Upper lobe of left lung (tissue), 6 donors: ENCODE data around the gene MAMDC2. TPM values are rescaled to one million over a fixed set of nuclear protein-coding genes. Genes with fewer than 3 reads are reported as not detected.

Experiments used
- ATAC-seq, 2 donors: fragments of 200-7000 bp; cut with Tn5 transposase; one replicate each; pipeline ENCODE4 v1.9.1; 2022; ENCODE audit warnings: mild to moderate bottlenecking in 2 of 2, moderate library complexity in 2 of 2; ENCODE audit not compliant: low FRiP score in 2 of 2
- DNase-seq, 2 donors: peaks; one replicate each; pipeline ENCODE4 v3.0.0-alpha.2; 2019 to 2020
- H3K27ac ChIP-seq, 4 donors: fragments of 200-600 bp; sonication (generic); one replicate each; pipeline ENCODE4 v1.5.1; 2016 to 2019
- H3K27me3 ChIP-seq, 4 donors: fragments of 200-600 bp; sonication (generic); one replicate each; pipeline ENCODE4 v1.5.1; 2017 to 2019
- H3K36me3 ChIP-seq, 4 donors: fragments of 200-600 bp; sonication (generic); one replicate each; pipeline ENCODE4 v1.5.1; 2016 to 2019
- H3K4me1 ChIP-seq, 4 donors: fragments of 200-600 bp; sonication (generic); one replicate each; pipeline ENCODE4 v1.5.1; 2018 to 2019
- H3K4me3 ChIP-seq, 4 donors: fragments of 200-600 bp; sonication (generic); one replicate each; pipeline ENCODE4 v1.5.1; 2017 to 2019; ENCODE audit warnings: mild to moderate bottlenecking in 2 of 4, moderate library complexity in 1 of 4
- H3K9me3 ChIP-seq, 4 donors: fragments of 200-600 bp; sonication (generic); one replicate each; pipeline ENCODE4 v1.5.1; 2018 to 2019
- EP300 ChIP-seq, 4 donors: sonication (generic); formaldehyde crosslinking; IDR thresholded peaks; one replicate each; pipeline ENCODE4 v1.5.1; 2017; ENCODE audit warnings: antibody characterized with exemption in 4 of 4, control low read depth in 2 of 4
- POLR2A ChIP-seq, 4 donors: fragments of 450-650 bp; IDR thresholded peaks; one replicate each; pipeline ENCODE4 v1.5.1; 2016 to 2017; ENCODE audit warnings: antibody characterized with exemption in 4 of 4, mild to moderate bottlenecking in 2 of 4
- POLR2AphosphoS5 ChIP-seq, 2 donors: sonication (generic); formaldehyde crosslinking; IDR thresholded peaks; one replicate each; pipeline ENCODE4 v1.5.1; 2017; ENCODE audit warnings: antibody characterized with exemption in 2 of 2
- WGBS, 2 donors: methylation state at CpG; one replicate each; pipeline ENCODE4 v1.1.5; 2017 to 2018; 5-methylcytosine and 5-hydroxymethylcytosine counted together
- total RNA-seq, 6 donors: library from RNA; depleted of rRNA in 4 of 6; stranded (reverse); fragments of >200 nt in 4 of 6; gene quantifications; one replicate each; pipeline versions ENCODE4 v1.1.0 to v1.2.1, GENCODE V29; 2016 to 2021
- TF ChIP-seq, protein P1 (sequence below), 6 experiments: fragments of 450-650 bp in 4 of 6; fragments of 200-600 bp in 2 of 6; sonication (generic) in 2 of 6; IDR thresholded peaks; one replicate each; pipeline ENCODE4 v1.5.1; 2016 to 2019; ENCODE audit warnings: antibody characterized with exemption in 6 of 6
- donor health status: DM: no; HTN: no; CAD: no; lungs with moderate emphysema.
- donor health status: DM: no; HTN: yes; CAD: no; lungs with severe emphysema.

MAMDC2 gene
- total RNA-seq, 6 donors from 2014 or later: 26.5 to 50.1 (median 46.5) TPM

DNA sequence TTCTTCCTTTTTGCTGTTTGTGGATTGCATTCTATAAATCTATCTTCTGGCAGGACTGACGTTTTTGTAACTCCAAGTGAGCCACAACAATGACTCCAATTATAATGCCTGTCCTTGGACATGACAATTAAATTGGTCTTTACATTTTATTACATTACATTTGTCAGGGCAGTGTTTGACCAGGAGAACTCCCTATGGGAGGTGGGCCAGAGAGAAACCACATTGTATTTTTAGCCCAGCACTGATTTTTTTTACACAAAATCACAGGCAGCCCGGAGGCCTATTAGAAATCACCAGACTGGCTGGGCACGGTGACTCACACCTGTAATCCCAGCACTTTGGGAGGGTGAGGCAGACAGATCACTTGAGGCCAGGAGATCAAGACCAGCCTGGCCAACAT, 116.0 kb downstream of the MAMDC2 start:
- no peak for TF ChIP-seq POLR2A (IDR thresholded peaks at IDR 0.05)
- TF ChIP-seq EP300 (IDR thresholded peaks at IDR 0.05): no peak
- no peak for TF ChIP-seq POLR2AphosphoS5 (IDR thresholded peaks at IDR 0.05)
- TF ChIP-seq, protein P1, sequence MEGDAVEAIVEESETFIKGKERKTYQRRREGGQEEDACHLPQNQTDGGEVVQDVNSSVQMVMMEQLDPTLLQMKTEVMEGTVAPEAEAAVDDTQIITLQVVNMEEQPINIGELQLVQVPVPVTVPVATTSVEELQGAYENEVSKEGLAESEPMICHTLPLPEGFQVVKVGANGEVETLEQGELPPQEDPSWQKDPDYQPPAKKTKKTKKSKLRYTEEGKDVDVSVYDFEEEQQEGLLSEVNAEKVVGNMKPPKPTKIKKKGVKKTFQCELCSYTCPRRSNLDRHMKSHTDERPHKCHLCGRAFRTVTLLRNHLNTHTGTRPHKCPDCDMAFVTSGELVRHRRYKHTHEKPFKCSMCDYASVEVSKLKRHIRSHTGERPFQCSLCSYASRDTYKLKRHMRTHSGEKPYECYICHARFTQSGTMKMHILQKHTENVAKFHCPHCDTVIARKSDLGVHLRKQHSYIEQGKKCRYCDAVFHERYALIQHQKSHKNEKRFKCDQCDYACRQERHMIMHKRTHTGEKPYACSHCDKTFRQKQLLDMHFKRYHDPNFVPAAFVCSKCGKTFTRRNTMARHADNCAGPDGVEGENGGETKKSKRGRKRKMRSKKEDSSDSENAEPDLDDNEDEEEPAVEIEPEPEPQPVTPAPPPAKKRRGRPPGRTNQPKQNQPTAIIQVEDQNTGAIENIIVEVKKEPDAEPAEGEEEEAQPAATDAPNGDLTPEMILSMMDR (IDR thresholded peaks at IDR 0.05): no peak
- ATAC-seq (no peak), DNase-seq (no peak)
- Histone ChIP-seq H3K9me3 (no peaks in the 10 kb centered on the region), H3K27ac (peak overlapping the region in 1 of 4 donors; percentile 36), H3K36me3 (no peaks in the 10 kb centered on the region), H3K4me3 (no peak overlapping the region), H3K4me1 (peaks cover 0 to 3% (median 0%) of the 10 kb centered on the region in 4 donors), H3K27me3 (no peaks in the 10 kb centered on the region)
- WGBS, 2 donors: 73 to 79% methylated on average over 3 of the region's 3 CpGs

DNA sequence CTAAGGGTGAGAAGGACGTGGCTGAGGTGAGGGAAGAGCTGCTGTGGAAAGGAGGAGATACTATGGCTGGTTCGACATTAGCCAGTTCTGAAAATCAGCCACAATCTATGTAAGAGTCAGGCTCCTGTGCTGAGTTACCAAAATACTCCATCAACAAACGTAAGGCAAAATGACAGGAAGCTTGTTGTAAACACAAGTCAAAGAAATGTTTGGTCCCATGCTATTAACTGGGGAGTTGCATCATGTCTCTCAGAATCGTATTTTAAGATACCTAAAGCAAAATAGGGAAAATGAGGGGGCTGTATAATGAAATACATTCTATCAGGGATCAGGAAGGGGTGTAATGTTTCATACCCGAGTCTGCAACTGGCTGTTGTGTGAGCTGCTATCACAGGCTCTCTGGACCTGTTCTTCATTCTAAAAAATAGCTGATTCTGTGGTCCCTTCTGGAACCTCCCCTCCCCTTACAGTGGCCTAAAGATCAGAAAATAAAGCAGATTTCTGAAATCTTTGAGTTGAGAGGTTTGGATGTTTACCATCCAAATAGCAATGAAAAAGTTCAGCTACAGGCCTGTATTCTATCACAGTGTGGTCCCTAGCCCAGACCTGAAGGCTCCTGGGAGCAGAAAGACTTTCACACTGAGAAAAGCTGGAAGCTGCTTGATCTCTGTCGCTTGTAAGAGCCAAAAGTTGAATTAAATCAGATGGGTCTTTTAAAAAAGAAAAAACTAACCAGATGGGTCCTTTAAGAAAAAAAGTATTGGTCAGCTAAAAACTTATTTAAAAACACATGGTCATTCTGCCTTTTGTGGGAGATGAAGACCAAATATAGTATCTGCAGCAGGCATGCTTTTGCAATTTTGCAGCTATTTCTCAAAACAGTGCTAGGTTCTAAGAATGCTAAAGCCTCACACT, 117.3 kb downstream of the MAMDC2 start:
- no peak for TF ChIP-seq EP300 (IDR thresholded peaks at IDR 0.05)
- TF ChIP-seq, protein P1 (IDR thresholded peaks at IDR 0.05): no peak
- no peak for TF ChIP-seq POLR2AphosphoS5 (IDR thresholded peaks at IDR 0.05)
- TF ChIP-seq POLR2A (IDR thresholded peaks at IDR 0.05): no peak
- no peaks in the 10 kb centered on the region for H3K9me3 ChIP-seq
- H3K27me3 ChIP-seq: no peaks in the 10 kb centered on the region
- WGBS, 2 donors: 61 to 64% methylated on average over 6 of the region's 6 CpGs
- no peak for DNase-seq
- ATAC-seq: peak in 1 of 2 donors; percentile 17
- peaks cover 0 to 3% (median 0%) of the 10 kb centered on the region in 4 donors for H3K4me1 ChIP-seq
- H3K27ac ChIP-seq: peak overlapping the region in 2 of 4 donors; percentile 44
- H3K36me3 ChIP-seq: no peaks in the 10 kb centered on the region
- no peak overlapping the region for H3K4me3 ChIP-seq

DNA sequence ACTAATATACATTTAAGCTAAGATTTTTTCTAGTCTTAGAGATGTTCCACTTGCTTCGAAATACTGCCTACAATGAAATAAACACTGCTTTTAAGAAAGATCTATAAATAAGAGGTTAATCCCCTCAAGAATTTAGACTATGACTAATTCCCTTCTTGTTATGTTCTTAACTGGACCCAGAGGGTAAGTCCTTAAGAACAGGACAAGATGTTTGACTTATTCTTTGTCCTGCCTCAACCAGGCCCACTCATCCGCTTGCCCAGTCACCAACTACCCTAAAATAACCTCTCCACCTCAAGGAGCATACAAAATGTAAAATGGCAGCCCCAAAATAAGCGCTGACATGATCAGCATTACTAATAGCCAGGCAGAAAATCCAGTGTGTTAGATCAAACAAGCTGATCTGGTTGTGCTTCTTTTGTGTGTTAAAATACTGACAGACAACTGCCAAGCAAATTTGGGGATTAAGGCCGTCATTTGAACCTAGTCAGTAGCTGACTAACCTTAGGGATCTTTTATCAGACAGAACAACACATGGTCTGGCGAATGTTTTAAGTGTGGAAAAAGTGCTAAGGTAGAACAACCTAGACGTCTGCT, 121.5 kb downstream of the MAMDC2 start:
- WGBS, 2 donors: 77 to 87% methylated on average over 6 of the region's 6 CpGs
- no peak for ATAC-seq
- no peaks in the 10 kb centered on the region for H3K9me3 ChIP-seq

DNA sequence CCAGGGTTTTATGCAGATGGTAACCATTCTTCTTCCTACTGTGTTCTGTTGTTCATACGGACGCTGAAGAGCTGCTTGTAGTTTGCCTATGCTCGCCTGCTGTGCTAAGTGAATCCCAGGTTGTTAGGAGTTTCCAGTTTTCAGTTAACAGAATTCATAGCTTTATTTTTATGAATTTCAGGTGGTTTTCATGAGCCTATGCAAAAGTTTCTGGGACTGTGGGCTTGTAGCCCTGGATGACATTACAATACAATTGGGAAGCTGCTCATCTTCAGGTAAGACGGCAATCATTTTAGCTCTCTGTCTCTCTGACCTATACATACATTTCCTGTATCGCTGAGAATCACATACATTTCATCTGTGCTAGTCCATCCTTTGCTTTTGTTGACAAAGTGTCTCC, 124.9 kb downstream of the MAMDC2 start:
- H3K36me3 ChIP-seq: no peaks in the 10 kb centered on the region
- TF ChIP-seq EP300 (IDR thresholded peaks at IDR 0.05): no peak
- TF ChIP-seq POLR2AphosphoS5 (IDR thresholded peaks at IDR 0.05): no peak
- TF ChIP-seq, protein P1 (IDR thresholded peaks at IDR 0.05): no peak
- no peak for TF ChIP-seq POLR2A (IDR thresholded peaks at IDR 0.05)
- ATAC-seq: no peak
- H3K9me3 ChIP-seq: no peaks in the 10 kb centered on the region
- no peak overlapping the region for H3K27ac ChIP-seq
- DNase-seq: no peak
- WGBS, 2 donors: 92 to 93% methylated on average over 5 of the region's 5 CpGs
- no peak overlapping the region for H3K4me3 ChIP-seq
- no peaks in the 10 kb centered on the region for H3K27me3 ChIP-seq
- H3K4me1 ChIP-seq: no peaks in the 10 kb centered on the region

More for the DNA sequence above, 121.5 kb downstream of the MAMDC2 start:
- H3K4me3 ChIP-seq: no peak overlapping the region
- peaks cover 0 to 3% (median 0%) of the 10 kb centered on the region in 4 donors for H3K4me1 ChIP-seq
- no peaks in the 10 kb centered on the region for H3K36me3 ChIP-seq
- H3K27me3 ChIP-seq: no peaks in the 10 kb centered on the region
- TF ChIP-seq POLR2A (IDR thresholded peaks at IDR 0.05): no peak
- no peak for TF ChIP-seq EP300 (IDR thresholded peaks at IDR 0.05)
- TF ChIP-seq, protein P1 (IDR thresholded peaks at IDR 0.05): no peak
- no peak for TF ChIP-seq POLR2AphosphoS5 (IDR thresholded peaks at IDR 0.05)
- no peak for DNase-seq
- no peak overlapping the region for H3K27ac ChIP-seq
